ENCODE data around the gene NEK6. TPM values are rescaled to one million over a fixed set of nuclear protein-coding genes. Genes with fewer than 3 reads are reported as not detected.

The NEK6 gene
- total and polyA plus RNA-seq, 12 donors: 4.0 to 27.2 (median 15.1) TPM

DNA sequence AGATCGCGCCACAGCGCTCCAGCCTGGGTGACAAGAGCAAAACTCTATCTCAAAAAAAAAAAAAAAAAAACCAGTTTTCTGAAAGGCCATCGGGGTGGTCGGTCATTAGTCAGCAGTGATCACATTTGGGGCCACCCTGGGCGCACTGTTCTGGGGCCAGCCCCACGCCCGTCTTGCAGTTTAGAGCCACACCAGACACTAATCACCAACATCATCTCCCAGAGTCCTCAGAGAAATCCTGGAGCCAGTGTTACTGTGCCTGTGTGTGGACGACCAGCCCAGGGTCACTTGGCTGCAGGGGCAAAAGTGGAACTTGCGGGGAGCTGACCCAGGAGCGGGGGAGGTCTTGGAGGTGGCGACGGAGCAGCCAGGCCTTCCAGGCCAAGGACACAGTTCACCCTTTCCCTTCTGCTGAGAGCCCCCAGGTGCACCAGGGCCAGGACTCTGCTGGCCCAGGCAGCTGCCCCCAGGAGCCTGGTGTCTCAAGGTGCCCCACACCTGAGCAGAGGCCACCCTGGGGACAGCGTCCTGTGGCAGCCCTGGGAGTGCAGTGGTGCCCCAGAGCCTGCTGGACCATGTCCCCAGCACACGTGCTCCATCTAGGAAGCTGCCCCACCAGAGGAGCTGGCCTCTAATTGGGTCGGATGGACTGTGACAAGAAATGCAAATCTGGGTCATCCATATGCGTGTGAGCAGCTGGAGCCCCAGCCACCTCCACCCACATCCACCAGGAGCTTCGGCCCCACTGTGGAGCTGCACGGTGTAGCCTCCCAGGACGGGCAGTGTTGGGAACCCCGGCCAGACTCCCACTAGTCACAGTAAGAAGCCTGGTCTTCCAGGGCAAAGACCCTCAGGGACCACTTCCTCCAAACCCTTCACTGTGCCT, 51.1 kb downstream of the NEK6 start:
- H3K27ac ChIP-seq: no peak overlapping the region
- 89 to 93% (median 90%) methylated on average over 13 to 21 of the region's 21 CpGs for WGBS, 4 donors

GRCh38 chr9:124309667-124310084, 51.9 kb downstream of the NEK6 start:
- Histone ChIP-seq H3K9me3 (replicated peaks in 1 of 3) (no peaks in the 10 kb centered on the region), H3K36me3 (replicated peaks in 1 of 2) (peaks cover 0 to 3% of the 10 kb centered on the region in 2 donors), H3K4me3 (no peak overlapping the region), H3K4me1 (replicated peaks in 1 of 2) (no peaks in the 10 kb centered on the region), H3K27ac (no peak overlapping the region), H3K27me3 (no peaks in the 10 kb centered on the region)
- 76 to 82% (median 77%) methylated on average over 14 to 15 of the region's 15 CpGs for WGBS, 4 donors
- TF ChIP-seq POLR2A (IDR thresholded peaks at IDR 0.05) (no peak), CTCF (IDR thresholded peaks at IDR 0.05) (no peak)
- intact Hi-C loops (cut with DNase I): no loop called here
- peak in 6 of 7 donors; percentile 32 to 73 (median 52) for DNase-seq

More for the DNA sequence above, 51.1 kb downstream of the NEK6 start:
- H3K4me3 ChIP-seq: no peak overlapping the region
- intact Hi-C loops (cut with DNase I): no loop called here
- TF ChIP-seq POLR2A (IDR thresholded peaks at IDR 0.05): no peak
- TF ChIP-seq CTCF (IDR thresholded peaks at IDR 0.05): no peak
- DNase-seq: no peak
- peaks cover 0 to 3% of the 10 kb centered on the region in 2 donors for H3K36me3 ChIP-seq (replicated peaks in 1 of 2)
- no peaks in the 10 kb centered on the region for H3K9me3 ChIP-seq (replicated peaks in 1 of 3)
- no peaks in the 10 kb centered on the region for H3K27me3 ChIP-seq
- H3K4me1 ChIP-seq (replicated peaks in 1 of 2): no peaks in the 10 kb centered on the region

DNA sequence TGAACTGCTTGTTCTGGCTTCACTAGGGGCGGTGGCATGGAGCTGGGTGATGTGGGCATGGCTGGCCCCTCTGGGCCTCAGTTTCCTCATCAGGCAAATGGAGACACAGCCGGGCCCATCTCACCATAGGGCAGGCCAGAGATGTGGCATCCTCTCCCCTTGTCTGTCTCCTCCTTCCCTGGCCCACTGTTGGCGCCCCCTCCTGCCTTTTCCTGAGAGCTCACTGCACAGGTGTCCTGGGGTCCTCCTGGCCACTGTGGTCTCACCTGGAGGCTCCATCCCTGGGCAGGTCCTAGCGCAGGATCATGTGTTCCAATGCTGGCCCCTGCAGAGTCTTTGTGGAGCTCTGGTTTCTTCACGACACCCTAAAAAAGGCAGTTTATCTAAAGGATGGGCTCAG, 53.5 kb downstream of the NEK6 start:
- H3K9me3 ChIP-seq (replicated peaks in 1 of 3): no peaks in the 10 kb centered on the region
- no peaks in the 10 kb centered on the region for H3K4me1 ChIP-seq (replicated peaks in 1 of 2)
- H3K27ac ChIP-seq: no peak overlapping the region
- no peak for DNase-seq
- no peak overlapping the region for H3K4me3 ChIP-seq
- intact Hi-C loops (cut with DNase I): no loop called here
- TF ChIP-seq POLR2A (IDR thresholded peaks at IDR 0.05): no peak
- TF ChIP-seq CTCF (IDR thresholded peaks at IDR 0.05): no peak
- H3K36me3 ChIP-seq (replicated peaks in 1 of 2): peaks cover 0 to 7% of the 10 kb centered on the region in 2 donors
- H3K27me3 ChIP-seq: no peaks in the 10 kb centered on the region
- WGBS, 4 donors: 88 to 100% (median 93%) methylated on average over 3 to 5 of the region's 5 CpGs

DNA sequence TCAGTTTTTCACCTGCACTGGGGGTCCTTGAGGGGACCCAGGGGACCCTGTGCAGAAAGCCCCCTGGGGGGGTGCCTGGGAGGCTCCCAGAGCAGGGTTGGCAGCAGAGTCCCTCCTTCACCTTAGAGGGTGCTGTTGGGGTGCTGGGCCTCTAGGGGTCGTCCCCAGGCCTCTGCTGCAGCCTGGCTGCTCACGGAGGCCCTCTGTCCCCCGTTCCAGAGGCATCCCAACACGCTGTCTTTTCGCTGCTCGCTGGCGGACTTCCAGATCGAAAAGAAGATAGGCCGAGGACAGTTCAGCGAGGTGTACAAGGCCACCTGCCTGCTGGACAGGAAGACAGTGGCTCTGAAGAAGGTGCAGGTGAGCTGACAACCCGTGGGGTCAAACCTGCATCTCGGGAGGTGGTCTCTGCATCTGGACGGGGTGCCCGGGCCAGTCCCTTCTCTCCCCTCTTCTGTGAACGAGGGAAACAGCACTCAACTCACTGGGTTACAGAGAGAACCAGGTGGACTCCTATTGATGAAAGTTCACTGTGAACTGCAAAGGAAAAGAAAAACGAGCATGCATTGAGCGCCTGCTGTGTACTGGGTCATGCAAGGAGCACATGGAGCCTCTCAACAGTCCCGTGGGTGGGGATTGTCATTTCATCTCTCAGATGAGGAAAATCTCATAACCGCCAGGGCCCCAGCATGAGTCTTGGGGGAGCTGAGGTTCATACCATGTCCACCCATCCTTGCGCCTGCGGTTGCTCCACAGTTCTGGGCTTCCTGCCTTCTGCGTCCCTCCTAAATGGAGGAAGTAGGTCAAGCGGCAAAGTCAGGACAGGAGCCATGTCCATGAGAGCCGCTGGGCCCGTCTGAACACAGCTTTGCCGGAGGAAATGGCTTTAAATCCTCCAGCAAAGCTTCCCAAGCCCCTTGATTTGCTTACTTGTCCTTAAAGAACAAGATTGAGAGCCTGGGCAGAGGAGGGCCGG, 54.8 kb downstream of the NEK6 start:
- intact Hi-C loops (cut with DNase I): no loop called here
- H3K9me3 ChIP-seq (replicated peaks in 1 of 3): no peaks in the 10 kb centered on the region
- H3K36me3 ChIP-seq (replicated peaks in 1 of 2): peaks cover 0 to 7% of the 10 kb centered on the region in 2 donors
- no peaks in the 10 kb centered on the region for H3K27me3 ChIP-seq
- H3K4me3 ChIP-seq: no peak overlapping the region
- no peak overlapping the region for H3K27ac ChIP-seq
- H3K4me1 ChIP-seq (replicated peaks in 1 of 2): no peaks in the 10 kb centered on the region
- TF ChIP-seq CTCF (IDR thresholded peaks at IDR 0.05) (no peak), POLR2A (IDR thresholded peaks at IDR 0.05) (no peak)
- WGBS, 4 donors: 67 to 80% (median 70%) methylated on average over 24 to 27 of the region's 27 CpGs
- no peak for DNase-seq

Measured in adrenal gland (tissue), 12 donors.